Smooth muscle cell of the brain vasculature (primary cell): ENCODE measurements around the gene GSE1.

Experiments used
- DNase-seq: peaks from one replicate; pipeline ENCODE4 v3.0.0-alpha.2; 2012; ENCODE audit warnings: low read depth, low spot score

GSE1 gene

GRCh38 chr16:85719605-85720301 lies 106.6 kb downstream of the GSE1 start:
- no peak for DNase-seq

- DNase-seq, result no peak
These were observed 107.1 kb downstream of the GSE1 start for GRCh38 chr16:85720302-85720637.

- no peak for DNase-seq
These were observed 109.2 kb downstream of the GSE1 start for GRCh38 chr16:85722128-85722893.

- no peak for DNase-seq
These were observed 111.2 kb downstream of the GSE1 start for GRCh38 chr16:85724126-85724879.

GRCh38 chr16:85724936-85725335 lies 111.8 kb downstream of the GSE1 start:
- no peak for DNase-seq
